NCI-H1105 treated with DMSO at 0.1 percent for 48 hours (cell line): ENCODE results near the gene RHBDL1.

Source experiments
- DNase-seq: peaks from one replicate; lab custom pipeline; 2025; lab: John Stamatoyannopoulos, UW

Gene RHBDL1

GRCh38 chr16:637081-638018 lies 38.1 kb upstream of the RHBDL1 start:
- DNase-seq: no peak

GRCh38 chr16:638034-638543 lies 37.4 kb upstream of the RHBDL1 start:
- DNase-seq: no peak

GRCh38 chr16:638836-639235 lies 36.6 kb upstream of the RHBDL1 start:
- DNase-seq: no peak

GRCh38 chr16:640614-641013 lies 34.9 kb upstream of the RHBDL1 start:
- no peak for DNase-seq

GRCh38 chr16:641326-642188 lies 33.9 kb upstream of the RHBDL1 start, which contains the start of gene MCRIP2:
Gene MCRIP2, plus strand, starts transcription at chr16:641828. Its CDS starts 164 bp downstream, at chr16:641992.
- peak; percentile 16 for DNase-seq

- no peak for DNase-seq
These were observed 33.1 kb upstream of the RHBDL1 start for GRCh38 chr16:642189-643049.

- no peak for DNase-seq
These were observed 32.5 kb upstream of the RHBDL1 start for GRCh38 chr16:643050-643368.

- DNase-seq: no peak
These were observed 30.9 kb upstream of the RHBDL1 start for GRCh38 chr16:644556-644955.

- no peak for DNase-seq
These were observed 29.4 kb upstream of the RHBDL1 start for GRCh38 chr16:645852-646678.

- no peak for DNase-seq
These were observed 28.7 kb upstream of the RHBDL1 start for GRCh38 chr16:646679-647172.

- DNase-seq: no peak
These were observed 28.1 kb upstream of the RHBDL1 start for GRCh38 chr16:647173-647902.

- DNase-seq: peak; percentile 12
These were observed 27.2 kb upstream of the RHBDL1 start for GRCh38 chr16:648071-648780.

- DNase-seq: peak; percentile 77
These were observed 26.5 kb upstream of the RHBDL1 start, which contains the start of gene WDR90 for GRCh38 chr16:648781-649589. Gene WDR90, plus strand, starts transcription at chr16:649365. Its CDS starts 52 bp downstream, at chr16:649417.

GRCh38 chr16:649631-650030 lies 25.8 kb upstream of the RHBDL1 start:
- no peak for DNase-seq

GRCh38 chr16:651844-652243 lies 23.6 kb upstream of the RHBDL1 start:
- no peak for DNase-seq

- DNase-seq: no peak
These were observed 22.8 kb upstream of the RHBDL1 start for GRCh38 chr16:652454-653305.

- DNase-seq: no peak
These were observed 21.4 kb upstream of the RHBDL1 start for GRCh38 chr16:654034-654433.
